GM18498 (cell line): ENCODE data around the gene ME2.
"Not testable (repeated sequence)": the region's sequence is repeated elsewhere in the genome, so short reads cannot be mapped to it uniquely, and the experiment has no call there.

Experiments used
- ATAC-seq: cut with Tn5 transposase; IDR thresholded peaks from one replicate; pipeline ENCODE4 v1.9.1; 2021; ENCODE audit warnings: mild to moderate bottlenecking, moderate library complexity; ENCODE audit not compliant: unreplicated experiment

ME2 gene

DNA sequence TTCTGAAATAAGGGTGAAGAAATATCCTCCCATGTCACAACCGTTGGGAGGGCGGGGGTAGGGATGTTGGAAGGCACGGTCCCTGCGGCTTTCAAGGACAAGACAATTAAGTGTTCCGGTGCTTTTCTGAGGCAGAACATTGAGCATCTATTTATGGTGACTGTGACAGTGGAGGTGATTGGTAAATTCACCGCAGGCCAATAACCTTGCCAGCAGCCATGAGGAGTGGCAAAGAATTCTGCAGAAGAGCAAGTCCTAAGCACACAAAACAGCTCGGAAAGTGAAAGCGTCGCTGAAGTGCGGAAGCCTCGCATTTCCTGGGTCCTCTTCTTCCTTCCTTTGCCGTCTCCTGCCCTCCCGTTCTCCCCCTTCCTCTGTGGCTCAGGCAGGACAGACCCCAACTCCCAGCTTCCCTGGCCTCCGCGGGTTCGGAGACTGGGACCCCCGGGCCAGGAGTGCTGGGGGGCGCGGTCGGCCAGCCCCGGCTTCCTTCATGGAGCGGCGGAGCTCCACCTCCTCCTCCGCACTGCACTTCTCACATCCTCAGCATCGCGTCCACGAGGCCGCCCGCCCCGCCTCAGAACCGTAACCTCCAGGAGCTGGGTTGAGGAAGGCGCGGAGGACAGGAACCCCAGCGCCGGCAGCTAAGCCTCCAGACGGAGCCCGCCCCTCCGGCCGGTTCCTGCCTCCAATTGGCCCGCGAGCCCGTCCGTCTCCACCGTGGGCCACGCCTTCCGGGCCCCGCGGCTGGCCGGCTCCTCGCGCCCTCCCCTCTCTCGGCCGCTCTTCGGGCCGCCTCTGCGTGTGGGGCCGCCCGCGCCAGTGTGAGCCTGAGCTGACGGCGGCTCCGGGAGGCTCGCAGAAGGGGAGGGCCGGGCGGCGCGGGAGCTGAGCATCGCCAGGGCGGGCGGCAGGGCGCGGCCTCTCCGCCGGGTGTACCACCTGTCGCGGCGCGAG is at the start of gene ME2:
ME2 (plus strand) TSS at position 774 of the 957 bp plus-strand sequence. CDS start 16,703 bp downstream, outside the sequence.
- ATAC-seq = peak; percentile 95

DNA sequence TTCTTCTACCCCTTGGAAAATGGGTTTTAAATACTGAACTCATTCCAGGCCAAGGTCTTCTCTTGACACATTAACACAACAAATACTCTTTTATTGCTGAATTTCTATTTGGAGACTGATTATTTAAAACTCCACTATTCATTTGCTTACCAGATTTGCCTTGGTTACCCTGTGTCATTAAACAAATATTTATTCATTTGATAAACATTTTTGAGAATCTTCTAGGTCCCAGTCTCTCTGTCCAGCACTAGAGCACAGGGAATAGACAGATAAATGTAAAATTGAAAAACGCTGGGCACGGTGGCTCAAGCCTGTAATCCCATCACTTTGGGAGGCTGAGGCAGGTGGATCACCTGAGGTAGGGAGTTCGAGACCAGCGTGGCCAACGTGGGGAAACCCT is 49.3 kb upstream of the ME2 start:
- ATAC-seq = no peak

DNA sequence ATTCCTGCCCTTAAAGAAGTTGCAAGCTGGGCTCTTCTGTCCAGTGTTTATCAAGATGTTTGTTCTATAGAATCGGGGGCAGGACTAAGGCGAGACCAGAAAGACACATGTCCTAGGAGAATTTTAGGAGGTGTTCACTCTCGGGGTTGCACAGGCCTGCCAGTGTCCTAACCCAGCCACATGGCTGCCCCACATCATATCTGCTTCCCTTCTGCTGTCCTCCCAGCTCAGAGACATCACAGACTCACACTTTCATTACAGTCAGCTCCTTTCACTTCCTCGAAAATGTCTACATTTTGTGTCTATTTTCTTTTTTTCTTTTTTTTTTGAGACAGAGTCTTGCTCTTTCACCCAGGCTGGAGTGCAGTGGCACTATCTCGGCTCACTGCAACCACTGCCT is 48.4 kb upstream of the ME2 start:
- peak; percentile 68 for ATAC-seq

DNA sequence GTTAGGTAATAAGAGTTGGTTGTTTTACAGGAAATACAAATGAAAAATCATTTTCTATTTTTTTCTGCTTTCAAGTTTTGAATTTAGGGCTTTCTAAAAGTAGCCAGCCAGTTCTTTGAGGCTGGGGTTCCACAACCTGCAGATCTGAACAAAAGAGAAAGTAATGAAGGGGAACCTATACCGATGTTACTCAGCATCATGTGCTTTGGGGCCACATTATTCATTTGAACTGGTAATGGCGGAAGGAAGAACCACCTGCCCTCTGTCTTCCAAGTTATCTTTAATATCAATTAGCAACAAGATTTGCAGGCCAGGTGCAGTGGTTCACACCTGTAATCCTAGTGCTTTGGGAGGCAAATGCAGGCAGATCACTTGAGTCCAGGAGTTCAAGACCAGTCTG is 46.2 kb upstream of the ME2 start:
- peak; percentile 71 for ATAC-seq

DNA sequence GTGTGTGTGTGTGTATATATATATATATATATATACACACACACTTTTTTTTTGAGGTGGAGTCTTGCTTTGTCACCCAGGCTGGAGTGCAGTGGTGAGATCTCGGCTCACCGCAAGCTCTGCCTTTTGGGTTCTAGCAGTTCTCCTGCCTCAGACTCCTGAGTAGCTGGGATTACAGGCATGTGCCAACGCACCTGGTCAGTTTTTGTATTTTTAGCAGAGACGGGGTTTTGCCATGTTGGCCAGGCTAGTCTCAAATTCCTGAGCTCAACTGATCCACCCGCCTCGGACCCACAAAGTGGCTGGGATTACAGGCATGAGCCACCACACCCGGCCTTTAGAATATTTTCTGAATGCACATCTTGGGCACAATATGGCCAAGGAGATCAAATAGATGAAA is 45.4 kb upstream of the ME2 start:
- ATAC-seq = not testable (repeated sequence)

DNA sequence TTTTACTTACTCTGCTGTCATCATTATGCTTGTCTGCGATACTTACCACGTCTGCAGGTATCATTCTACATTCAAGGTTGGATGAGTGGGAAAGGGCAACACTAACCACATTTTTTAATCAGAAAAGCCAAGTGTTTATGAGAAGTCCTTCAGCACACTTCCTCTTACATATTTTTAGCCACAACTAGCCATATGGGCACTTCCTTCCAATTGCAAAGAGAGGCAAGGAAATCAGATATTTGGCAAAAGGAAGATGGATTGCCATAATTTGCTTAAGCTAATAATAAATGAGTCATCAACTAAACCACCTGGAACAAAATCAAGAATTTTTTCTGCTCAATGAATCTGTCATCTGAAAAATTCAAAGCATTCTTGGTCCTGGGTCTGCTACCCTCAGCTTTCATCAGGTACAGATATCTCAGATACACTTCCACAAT is 42.4 kb upstream of the ME2 start:
- ATAC-seq = no peak

DNA sequence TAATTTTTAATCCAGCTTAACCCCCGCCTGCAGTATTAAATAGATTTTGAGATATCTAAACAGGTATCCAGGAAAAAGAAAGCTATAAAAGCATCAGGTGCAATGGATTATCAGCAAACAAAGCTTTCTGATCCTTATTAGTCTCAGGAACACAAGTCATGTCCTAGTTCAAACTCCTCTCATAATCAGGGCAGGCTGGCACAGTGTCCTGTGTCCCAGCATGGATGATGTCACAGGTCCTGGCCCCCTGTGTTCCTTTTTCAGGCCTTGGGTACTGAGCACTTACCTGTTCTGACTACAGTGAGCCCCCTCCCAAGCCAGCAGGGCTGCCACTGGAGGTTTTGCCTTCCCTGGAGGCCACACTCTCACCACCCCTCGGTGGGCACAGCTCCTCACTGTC is 39.6 kb upstream of the ME2 start:
- no peak for ATAC-seq

DNA sequence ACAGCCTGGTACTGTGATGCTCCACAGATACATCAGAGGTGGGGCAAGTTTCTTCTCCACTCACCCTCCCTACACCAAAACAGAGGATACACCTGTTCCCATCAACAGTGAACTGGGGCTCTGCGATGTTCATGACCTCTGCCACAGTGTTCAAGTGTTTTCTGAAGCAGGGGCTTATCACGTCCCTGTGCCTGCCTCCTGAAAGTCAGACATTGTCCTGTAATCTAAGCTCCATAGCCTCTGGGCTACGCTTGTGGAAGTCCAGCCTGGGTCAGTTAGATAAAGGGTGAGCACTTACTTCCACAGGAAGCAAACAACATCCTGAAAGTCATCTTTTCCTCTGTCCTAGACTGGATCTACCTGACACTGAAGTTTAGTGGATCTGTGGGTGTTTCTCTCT is 38.9 kb upstream of the ME2 start:
- ATAC-seq = no peak

DNA sequence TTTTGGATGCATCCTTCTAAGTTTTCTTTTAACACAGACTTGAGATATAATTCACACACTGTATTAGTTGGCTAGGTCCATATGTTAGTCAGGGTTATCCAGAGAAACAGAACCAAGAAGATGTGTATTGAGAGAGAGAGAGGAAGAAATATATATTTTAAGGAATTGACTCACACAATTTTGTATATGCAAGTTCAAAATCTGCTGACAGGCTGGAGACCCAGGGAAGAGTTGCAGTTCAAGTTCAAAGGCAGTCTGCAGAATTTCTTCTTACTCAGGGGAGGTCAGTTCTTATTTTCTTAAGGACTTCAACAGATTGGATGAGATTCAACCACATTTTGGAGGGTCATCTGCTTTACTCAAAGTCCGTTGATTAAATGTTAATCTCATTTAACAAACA is 36.1 kb upstream of the ME2 start:
- ATAC-seq = no peak

DNA sequence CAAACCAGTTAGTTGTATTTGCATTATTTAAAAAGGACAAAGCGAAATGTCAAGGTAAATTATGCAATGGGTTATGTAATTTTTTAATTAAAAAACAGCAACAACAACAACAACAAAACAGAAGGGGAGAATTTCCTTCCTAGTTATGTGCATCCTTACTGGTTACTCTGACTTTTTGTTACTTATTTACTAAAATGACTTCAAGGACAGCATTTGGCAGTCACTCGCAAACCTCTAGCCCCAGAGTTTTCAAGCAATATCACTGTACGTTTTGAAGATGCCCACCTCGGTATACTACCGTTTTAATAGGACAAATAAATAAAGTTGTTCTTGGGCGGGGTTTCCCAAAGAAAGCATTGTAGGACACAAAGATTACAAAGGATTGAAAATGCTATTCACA is 34.4 kb upstream of the ME2 start:
- ATAC-seq = no peak

DNA sequence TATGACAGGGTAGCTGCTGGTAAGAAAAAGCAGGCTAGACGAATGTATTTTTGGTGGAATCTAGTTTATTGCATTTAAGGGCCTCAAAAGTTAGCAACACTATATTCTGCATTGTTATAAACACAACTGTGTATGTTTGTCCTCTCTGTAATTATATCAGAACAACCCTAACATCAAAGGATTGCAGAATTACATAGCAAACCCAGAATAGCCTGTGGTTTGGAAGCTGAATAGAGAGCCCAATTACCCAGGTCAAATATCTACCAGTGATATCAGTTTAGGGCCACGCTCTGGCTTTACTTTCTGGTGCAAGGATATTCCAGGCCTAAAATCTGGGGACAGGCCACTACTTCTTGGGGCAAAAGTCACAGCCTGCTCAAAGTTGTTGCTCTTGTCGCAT is 34.0 kb upstream of the ME2 start:
- no peak for ATAC-seq

DNA sequence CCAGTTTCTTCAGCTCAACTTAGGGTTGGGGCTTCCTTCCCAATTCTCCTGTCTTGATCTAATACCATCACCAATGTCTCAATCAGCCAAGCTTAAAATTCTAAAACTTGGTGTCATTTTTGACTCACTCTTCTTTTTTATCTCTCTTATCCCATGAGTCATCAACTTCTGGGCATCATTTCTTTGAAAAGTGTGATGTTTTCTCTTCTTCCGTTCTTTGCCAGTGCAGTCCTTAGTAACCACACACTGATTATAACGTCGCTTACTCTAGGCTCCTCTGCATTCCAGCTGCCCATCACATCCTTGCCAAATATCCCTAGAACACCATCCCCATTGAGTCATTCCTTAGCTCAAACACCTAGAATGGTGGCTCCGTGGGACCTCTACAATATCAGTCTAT is 31.7 kb upstream of the ME2 start:
- no peak for ATAC-seq

DNA sequence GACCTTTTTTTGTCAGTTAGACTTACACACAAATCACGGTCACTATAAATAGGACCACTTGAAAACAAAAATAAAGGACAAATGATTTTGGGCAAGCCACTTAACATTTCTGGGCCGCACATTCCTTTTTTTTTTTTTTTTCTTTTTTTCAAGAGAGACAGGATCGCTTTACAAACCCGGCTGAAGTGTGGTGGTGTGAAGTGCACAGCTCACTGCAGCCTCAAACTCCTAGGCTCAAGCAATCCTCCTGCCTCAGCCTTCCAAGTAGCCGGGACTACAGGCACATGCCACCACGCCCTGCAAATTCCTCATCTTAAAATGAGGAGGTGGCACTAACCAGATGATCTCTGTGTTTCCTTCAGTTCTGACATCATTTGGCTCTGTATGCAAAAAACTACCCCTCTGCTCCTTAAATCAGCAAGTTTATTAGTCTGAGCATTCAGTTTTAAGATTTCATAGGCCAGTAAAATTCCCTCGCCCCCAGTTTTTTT is 30.8 kb upstream of the ME2 start:
- ATAC-seq = no peak

DNA sequence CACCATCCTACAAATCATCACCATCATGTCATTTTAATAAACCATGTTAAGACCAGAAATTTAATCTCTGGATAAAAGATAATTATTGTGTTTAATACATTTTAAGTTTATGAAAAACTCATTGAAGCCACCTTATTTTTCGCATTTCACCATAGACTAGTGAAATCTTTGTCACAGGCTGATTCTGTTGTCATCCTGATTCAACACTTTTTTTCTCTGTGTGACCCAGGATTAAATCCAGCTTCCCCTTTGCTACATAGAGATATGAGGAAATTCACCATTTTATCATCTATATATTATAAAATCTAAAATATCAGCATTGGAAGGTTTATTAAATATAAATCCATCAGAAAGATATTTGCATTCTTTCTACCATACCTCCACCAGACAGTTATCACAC is 29.9 kb upstream of the ME2 start:
- ATAC-seq = no peak

DNA sequence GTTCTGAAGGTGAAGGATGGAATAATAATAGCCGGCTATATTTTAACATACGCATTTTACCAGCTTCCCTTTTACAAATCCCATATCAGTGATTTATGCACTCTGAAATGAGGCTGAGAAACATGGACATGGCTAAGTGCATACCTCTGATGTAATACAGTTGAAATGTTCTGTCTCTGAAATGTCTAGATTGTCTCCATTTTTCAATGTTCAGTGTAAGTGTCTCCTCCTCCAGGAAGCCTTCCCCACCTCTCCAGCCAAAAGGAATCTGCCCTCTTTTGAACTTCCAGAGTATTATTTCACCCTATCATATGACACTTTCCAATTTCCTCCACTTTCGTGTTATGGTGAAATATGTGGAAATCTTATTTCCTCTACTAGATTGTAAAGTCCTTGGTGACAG is 29.5 kb upstream of the ME2 start:
- no peak for ATAC-seq

DNA sequence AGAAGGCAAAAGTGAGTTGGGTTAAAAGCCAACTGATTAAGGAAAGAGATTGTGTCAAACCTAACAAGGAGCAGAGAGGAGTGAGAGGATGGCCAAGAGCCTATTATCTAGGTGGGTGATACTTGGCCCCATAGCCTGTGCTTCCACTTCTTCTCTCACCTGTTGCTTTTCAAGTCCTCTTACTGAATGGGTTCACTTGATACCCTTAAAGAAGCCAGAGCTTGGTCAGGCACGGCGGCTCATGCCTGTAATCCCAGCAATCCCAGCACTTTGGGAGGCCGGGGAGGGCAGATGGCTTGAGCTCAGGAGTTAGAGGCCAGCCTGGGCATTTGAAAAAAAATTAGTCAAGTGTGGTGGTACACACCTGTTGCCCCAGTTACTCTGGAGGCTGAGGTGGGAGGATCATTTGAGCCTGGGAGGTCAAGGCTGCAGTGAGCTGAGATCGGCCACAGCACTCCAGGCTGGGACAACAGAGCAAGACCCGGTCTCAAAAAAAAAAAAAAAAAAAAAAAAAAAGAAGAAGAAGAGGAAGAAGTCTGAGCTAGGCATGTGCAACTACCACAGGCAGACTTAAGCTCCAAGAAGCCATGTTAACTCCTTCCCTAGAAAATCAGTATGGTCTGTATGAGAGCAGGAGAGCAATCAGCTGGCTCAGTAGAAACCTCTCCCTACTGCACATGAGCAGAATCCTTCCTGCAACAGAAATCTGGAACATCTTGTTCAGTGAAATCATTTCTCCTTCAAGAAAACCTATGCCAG is 28.4 kb upstream of the ME2 start:
- ATAC-seq = no peak

DNA sequence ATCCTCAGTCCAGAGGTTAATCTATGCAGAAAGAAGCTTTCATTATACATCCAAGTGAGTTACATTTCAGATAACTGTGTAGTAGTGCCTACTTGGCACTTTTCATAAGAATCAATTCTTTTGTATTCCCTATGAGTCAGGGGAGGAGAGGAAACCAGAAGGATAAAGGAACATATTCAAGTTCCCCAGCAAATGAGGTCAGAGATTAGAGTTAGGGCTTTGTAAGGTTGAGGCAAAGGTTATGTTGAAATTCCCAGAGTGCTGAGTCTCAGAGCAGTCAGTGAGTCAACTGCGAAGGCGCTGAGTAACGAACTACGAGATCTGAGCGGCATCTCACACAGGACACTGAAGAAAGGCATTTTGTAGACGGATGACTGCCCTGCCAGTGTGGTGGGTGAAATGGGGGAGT is 25.1 kb upstream of the ME2 start:
- no peak for ATAC-seq

DNA sequence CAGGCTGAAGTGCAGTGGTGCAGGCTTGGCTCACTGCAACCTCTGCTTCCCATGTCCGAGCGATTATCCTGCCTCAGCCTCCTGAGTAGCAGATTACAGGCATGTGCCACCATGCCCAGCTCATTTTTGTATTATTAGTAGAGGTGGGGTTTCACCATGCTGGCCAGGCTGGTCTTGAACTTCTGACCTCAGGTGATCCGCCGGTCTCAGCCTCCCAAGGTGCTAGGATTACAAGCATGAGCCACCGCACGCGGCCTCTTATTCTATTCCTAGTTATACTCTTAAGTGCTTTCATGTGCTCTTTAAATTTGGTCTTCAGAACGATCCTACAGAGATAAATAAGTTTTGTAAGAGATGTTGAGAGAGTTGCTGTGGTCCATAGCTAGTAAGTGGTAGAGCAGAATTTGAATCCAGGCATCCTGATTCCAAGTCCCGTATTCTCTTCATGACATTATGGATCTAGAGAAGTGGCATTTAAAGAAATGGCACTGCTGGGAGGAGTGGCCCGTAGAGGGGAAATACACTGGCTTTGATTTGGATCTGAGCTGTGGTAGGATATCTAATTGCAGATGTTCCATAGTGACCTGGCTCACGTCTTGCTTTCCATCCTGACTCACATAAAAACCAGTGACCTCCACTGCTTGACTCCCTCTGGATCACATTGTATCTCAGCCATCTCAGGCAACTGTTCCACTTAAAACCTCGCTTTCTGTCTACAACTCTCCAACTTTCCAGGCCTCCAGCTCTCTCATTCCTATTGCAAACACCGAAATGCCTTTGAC is 22.8 kb upstream of the ME2 start:
- no peak for ATAC-seq

DNA sequence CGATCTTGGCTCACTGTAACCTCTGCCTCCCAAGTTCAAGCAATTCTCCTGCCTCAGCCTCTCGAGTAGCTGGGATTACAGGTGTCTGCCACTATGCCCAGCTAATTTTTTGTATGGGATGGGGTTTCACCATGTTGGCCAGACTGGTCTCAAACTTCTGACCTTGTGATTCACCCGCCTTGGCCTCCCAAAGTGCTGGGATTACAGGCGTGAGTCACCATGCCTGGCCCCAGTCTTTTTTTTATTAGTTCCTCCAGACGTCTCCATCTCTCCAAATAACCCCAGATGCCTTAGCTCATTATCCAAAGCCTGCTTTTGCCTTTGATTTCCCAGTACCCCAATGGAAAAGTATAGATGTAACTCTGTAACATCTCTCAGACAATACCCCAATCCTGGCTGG is 21.8 kb upstream of the ME2 start:
- not testable (repeated sequence) for ATAC-seq

DNA sequence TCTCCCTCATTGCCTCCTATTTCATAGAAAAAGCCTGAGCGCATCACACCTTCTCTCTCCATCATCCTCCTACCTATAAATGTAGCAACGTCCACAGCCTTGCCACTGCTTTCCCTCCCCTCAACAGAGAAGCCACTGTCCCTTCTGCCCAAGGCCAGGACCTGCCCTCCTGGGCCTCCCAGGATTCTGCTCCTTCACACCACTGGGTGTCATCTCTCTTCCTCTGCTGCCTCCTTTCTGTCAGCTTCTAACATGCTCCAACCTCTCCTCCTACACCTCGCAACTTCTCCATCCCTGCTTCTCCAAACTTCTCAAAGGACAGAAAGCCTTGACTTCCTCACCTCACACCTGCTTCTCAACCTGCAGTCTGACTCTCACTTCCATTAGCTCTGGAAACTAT is 21.2 kb upstream of the ME2 start:
- ATAC-seq = no peak
